NT2/D1 (cell line): ENCODE data around the gene BCOR.

Experiments used
- SUZ12 ChIP-seq: IDR thresholded peaks from 2 replicates; pipeline ENCODE4 v1.6.1; 2011; ENCODE audit not compliant: insufficient read length, insufficient read depth; ENCODE audit errors: extremely low read depth
- YY1 ChIP-seq: IDR thresholded peaks from 2 replicates; pipeline ENCODE4 v1.6.1; 2011; ENCODE audit not compliant: insufficient read length, insufficient read depth
- ZNF274 ChIP-seq: IDR thresholded peaks from 2 replicates; pipeline ENCODE4 v1.6.1; 2011; ENCODE audit warnings: mild to moderate bottlenecking, low read depth, low read length

- TF ChIP-seq SUZ12 (no peak), ZNF274 (no peak), YY1 (no peak)
Observed at GRCh38 chrX:40130207-40130606, 32.4 kb upstream of the BCOR start.
